ENCODE measurements around the gene ZYG11A. TPM values are rescaled to one million over a fixed set of nuclear protein-coding genes. Genes with fewer than 3 reads are reported as not detected.

Gene ZYG11A
- total RNA-seq, 8 experiments from 2014 or later = 0.05 to 4.0 (median 1.2) TPM

DNA sequence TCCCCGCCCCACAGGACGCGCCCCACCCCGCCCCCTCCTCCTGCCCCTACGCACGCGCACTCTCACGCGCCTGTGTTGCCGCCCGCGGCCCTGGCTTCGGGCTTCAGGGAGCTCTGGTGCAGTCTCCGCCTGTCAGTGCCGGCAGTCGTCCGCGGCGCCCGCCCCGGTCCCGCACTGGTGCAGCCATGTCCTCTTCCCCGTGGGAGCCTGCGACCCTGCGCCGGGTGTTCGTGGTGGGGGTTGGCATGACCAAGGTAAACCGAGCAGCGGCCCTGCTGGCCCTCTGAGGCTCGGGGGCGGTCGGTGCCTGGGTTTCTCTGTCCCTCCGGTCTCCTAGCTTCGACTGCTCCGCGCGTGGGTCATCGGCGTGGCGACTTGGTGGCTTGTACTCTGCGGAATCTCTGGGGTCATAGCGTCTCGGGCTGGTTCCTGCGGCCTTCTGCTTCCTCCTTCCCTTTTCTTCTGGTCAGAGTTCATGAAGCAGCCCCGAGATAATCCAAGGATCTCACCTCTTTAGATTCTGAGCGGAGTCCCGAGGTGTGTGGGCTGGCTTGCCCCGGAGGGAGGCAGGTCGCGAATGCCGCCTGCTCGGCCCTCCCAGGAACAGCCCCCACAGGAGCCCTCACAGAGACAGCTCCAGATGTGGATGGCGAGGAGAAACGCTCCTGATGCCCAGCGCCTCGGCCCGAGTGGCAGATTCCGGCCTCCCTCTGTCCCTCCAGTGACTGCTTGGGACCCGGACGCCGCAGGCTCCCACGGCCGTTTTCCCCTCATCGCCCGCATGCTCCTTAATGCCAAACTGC lies 84.9 kb downstream of the ZYG11A start, which contains the start of gene SCP2:
TSS of gene SCP2 (plus strand) at position 65 of the 803 bp plus-strand sequence. CDS start at position 186, 121 bp downstream.
- ATAC-seq (replicated peaks in 6 of 8) = peak; percentile 92 to 96 (median 94)
- Histone ChIP-seq H3K4me3 (peak within 1 kb of the TSS; percentile 41 to 69 (median 49)), H3K4me1 (replicated peaks in 1 of 2) (peaks cover 2 to 9% of the 10 kb centered on the region in 2 donors), H3K27ac (peak within 1 kb of the TSS in 1 of 2 donors; percentile 8)
- in situ Hi-C loops (cut with MboI; ENCODE audit: low pct_unique_long_range_greater_than_20kb in 2 of 9, low sequenced_read_pairs in 9 of 9, unreplicated experiment in 9 of 9) = no loop called here
- 0 to 5% (median 3%) methylated on average over 1 to 31 of the region's 65 CpGs; no CpG with 5 or more reads in 5 of the 10 experiments for WGBS, 10 experiments

DNA sequence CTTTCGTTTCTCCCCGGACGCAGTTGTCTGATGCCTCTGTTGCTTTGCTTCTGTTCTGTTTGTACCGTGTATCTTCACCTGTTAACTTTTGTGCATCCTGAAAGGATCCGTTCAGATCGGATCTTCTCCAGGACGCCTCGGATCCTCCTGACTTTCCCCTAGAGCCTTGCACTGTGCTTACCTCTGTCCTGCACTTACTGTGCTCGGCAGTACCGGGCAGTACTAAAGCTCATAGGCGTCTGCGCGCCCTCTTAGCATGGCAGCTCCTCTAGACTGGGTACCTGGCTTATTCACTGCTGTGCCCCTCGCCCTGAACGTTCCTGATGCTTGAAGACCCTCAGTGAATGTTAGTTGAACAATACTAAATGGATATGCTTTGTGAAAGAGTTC lies 85.5 kb downstream of the ZYG11A start:
- 2 to 100% (median 40%) methylated on average over 1 to 12 of the region's 15 CpGs; no CpG with 5 or more reads in 1 of the 10 experiments for WGBS, 10 experiments
- in situ Hi-C loops (cut with MboI; ENCODE audit: low pct_unique_long_range_greater_than_20kb in 2 of 9, low sequenced_read_pairs in 9 of 9, unreplicated experiment in 9 of 9) = no loop called here
- ATAC-seq (replicated peaks in 6 of 8) = peak; percentile 7 to 35 (median 22)
- Histone ChIP-seq H3K27ac (no peak overlapping the region), H3K4me1 (replicated peaks in 1 of 2) (peaks cover 2 to 9% of the 10 kb centered on the region in 2 donors), H3K4me3 (peak overlapping the region; percentile 41 to 69 (median 49))

- H3K4me3 ChIP-seq = no peak overlapping the region
- H3K4me1 ChIP-seq (replicated peaks in 1 of 2) = peaks cover 2 to 9% of the 10 kb centered on the region in 2 donors
- no peak overlapping the region for H3K27ac ChIP-seq
- no peak for ATAC-seq (replicated peaks in 6 of 8)
- in situ Hi-C loops (cut with MboI; ENCODE audit: low pct_unique_long_range_greater_than_20kb in 2 of 9, low sequenced_read_pairs in 9 of 9, unreplicated experiment in 9 of 9) = no loop called here
- 92 to 100% (median 100%) methylated on average over 1 to 4 of the region's 4 CpGs; no CpG with 5 or more reads in 1 of the 10 experiments for WGBS, 10 experiments
Observed at GRCh38 chr1:52929019-52929418, 86.5 kb downstream of the ZYG11A start.

DNA sequence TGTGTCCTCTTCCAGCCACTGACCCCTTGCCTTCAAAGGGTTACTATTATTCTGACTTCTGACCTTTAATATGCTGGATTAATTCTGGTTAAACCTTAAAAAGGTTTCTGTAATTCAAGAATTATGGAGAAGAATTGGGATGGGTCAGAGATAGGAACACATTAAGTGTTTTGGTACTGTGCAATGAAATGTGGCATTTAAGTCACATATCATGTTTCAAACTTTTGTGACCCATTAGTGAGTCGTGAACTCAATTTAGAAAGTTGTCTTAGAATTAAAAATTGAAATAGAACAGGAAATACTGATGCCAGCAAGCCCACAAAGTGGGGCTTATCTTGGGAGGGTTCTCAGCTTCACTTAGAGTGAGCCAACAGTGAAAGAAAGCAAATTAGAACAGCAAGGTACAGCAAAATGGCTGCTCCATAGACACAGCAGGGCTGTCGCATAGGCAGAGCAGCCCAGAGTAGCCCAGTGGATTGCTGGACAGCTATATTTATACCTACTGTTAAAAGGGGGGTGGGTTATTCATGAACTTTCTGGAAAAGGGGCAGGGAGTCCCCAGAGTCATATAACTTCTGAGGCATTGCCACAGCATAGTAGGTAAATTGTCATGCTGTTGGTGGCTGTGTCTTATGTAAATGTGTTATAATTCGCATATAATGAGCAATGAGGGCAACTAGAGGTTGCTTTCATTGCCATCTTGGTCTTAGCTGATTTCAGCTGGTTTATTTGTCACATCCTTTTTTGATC lies 95.0 kb downstream of the ZYG11A start:
- ATAC-seq (replicated peaks in 6 of 8) = peak in 6 of 8 experiments; percentile 39 to 80 (median 58)
- H3K4me3 ChIP-seq = no peak overlapping the region
- whole genome bisulfite sequencing, 10 experiments = 44 to 100% (median 77%) methylated on average over 1 to 3 of the region's 3 CpGs; no CpG with 5 or more reads in 1 of the 10 experiments
- H3K27ac ChIP-seq = no peak overlapping the region
- no peaks in the 10 kb centered on the region for H3K4me1 ChIP-seq (replicated peaks in 1 of 2)
- in situ Hi-C loops (cut with MboI; ENCODE audit: low pct_unique_long_range_greater_than_20kb in 2 of 9, low sequenced_read_pairs in 9 of 9, unreplicated experiment in 9 of 9) = no loop called here

GRCh38 chr1:52938183-52938451 lies 95.6 kb downstream of the ZYG11A start:
- in situ Hi-C loops (cut with MboI; ENCODE audit: low pct_unique_long_range_greater_than_20kb in 2 of 9, low sequenced_read_pairs in 9 of 9, unreplicated experiment in 9 of 9) = no loop called here
- peak in 4 of 8 experiments; percentile 4 to 73 (median 62) for ATAC-seq (replicated peaks in 6 of 8)
- WGBS, 10 experiments = 33 to 100% (median 90%) methylated on average over 1 of the region's 1 CpG; no CpG with 5 or more reads in 4 of the 10 experiments
- H3K4me1 ChIP-seq (replicated peaks in 1 of 2) = no peaks in the 10 kb centered on the region
- no peak overlapping the region for H3K27ac ChIP-seq
- no peak overlapping the region for H3K4me3 ChIP-seq

GRCh38 chr1:52943876-52944416 lies 101.4 kb downstream of the ZYG11A start:
- peak in 2 of 8 experiments; percentile 54 to 68 for ATAC-seq (replicated peaks in 6 of 8)
- 14 to 100% (median 83%) methylated on average over 1 to 3 of the region's 3 CpGs; no CpG with 5 or more reads in 1 of the 10 experiments for WGBS, 10 experiments
- Histone ChIP-seq H3K27ac (no peak overlapping the region), H3K4me3 (no peak overlapping the region), H3K4me1 (replicated peaks in 1 of 2) (no peaks in the 10 kb centered on the region)
- in situ Hi-C loops (cut with MboI; ENCODE audit: low pct_unique_long_range_greater_than_20kb in 2 of 9, low sequenced_read_pairs in 9 of 9, unreplicated experiment in 9 of 9) = no loop called here

DNA sequence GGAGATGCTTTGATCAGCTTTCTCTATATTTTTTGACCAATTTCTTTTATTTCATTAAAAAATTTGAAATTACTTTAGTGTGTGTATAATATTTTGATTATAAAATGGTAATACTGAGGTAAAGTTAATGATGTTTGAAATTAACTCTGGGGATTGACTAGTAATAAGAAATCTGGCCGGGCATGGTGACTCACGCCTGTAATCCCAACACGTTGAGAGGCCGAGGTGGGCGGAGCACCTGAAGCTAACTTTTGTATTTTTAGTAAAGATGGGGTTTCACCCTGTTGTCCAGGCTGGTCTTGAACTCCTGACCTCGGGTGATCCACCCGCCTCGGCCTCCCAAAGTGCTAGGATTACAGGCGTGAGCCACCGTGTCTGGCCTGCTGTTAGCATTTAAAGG lies 102.0 kb downstream of the ZYG11A start:
- WGBS, 10 experiments = 40 to 90% (median 72%) methylated on average over 1 to 10 of the region's 10 CpGs
- in situ Hi-C loops (cut with MboI; ENCODE audit: low pct_unique_long_range_greater_than_20kb in 2 of 9, low sequenced_read_pairs in 9 of 9, unreplicated experiment in 9 of 9) = no loop called here
- Histone ChIP-seq H3K27ac (no peak overlapping the region), H3K4me1 (replicated peaks in 1 of 2) (no peaks in the 10 kb centered on the region), H3K4me3 (no peak overlapping the region)
- no peak for ATAC-seq (replicated peaks in 6 of 8)

Other genes starting within 250 kb of the ZYG11A start
- 10 to 100 TPM in 6 of 8 experiments, 1 to 10 TPM in 2; 6.1 to 48.4 (median 15.2) TPM for gene GPX7, start 240.4 kb upstream of the ZYG11A start, total RNA-seq
- 1 to 10 TPM in 3 of 8 experiments, under 1 TPM in 4, not detected in 1; 0.38 to 2.6 (median 0.92) TPM for gene SHISAL2A, start 209.6 kb upstream of the ZYG11A start, total RNA-seq
- 10 to 100 TPM; 16.3 to 27.6 (median 20.9) TPM for gene COA7, start 144.4 kb upstream of the ZYG11A start, total RNA-seq
- gene ZYG11B, start 116.3 kb upstream of the ZYG11A start, total RNA-seq = 10 to 100 TPM; 15.4 to 43.1 (median 31.3) TPM
- 100 to 1,000 TPM in 2 of 8 experiments, 10 to 100 TPM in 1, 1 to 10 TPM in 5; 1.5 to 333 (median 5.8) TPM for gene ECHDC2, start 79.0 kb downstream of the ZYG11A start, total RNA-seq
- 100 to 1,000 TPM in 3 of 8 experiments, 10 to 100 TPM in 5; 79.6 to 193 (median 95.2) TPM for gene SCP2, start 84.5 kb downstream of the ZYG11A start, total RNA-seq
- 10 to 100 TPM in 1 of 8 experiments, 1 to 10 TPM in 3, under 1 TPM in 4; 0.05 to 37.9 (median 1.2) TPM for gene PODN, start 219.5 kb downstream of the ZYG11A start, total RNA-seq

Measured in motor neuron (in vitro differentiated cells).